Heart left ventricle (tissue), 16 donors: Measurements from ENCODE around the gene FUBP3. TPM values are rescaled to one million over a fixed set of nuclear protein-coding genes. Genes with fewer than 3 reads are reported as not detected.

Experiments
- ATAC-seq, 4 donors: fragments of 200-7000 bp; cut with Tn5 transposase; one replicate each; pipeline ENCODE4 v1.9.1; 2020 to 2022; ENCODE audit warnings: moderate library complexity in 4 of 4, mild to moderate bottlenecking in 3 of 4, moderate number of reproducible peaks in 1 of 4
- DNase-seq, 5 donors: peaks; one replicate each; pipeline ENCODE4 v3.0.0-alpha.2; 2020
- H3K27ac ChIP-seq, 12 donors: fragments of 200-600 bp; sonication (generic) in 4 of 12; one replicate each; pipeline versions ENCODE4 v1.5.0 to v1.8.0; 2016 to 2022; ENCODE audit warnings: mild to moderate bottlenecking in 2 of 12
- H3K27me3 ChIP-seq, 9 donors: fragments of 200-600 bp; sonication (generic) in 2 of 9; one replicate each; pipeline versions ENCODE4 v1.5.1 to v1.8.0; 2016 to 2022; ENCODE audit warnings: mild to moderate bottlenecking in 3 of 9
- H3K36me3 ChIP-seq, 9 donors: fragments of 200-600 bp; sonication (generic) in 2 of 9; one replicate each; pipeline versions ENCODE4 v1.5.0 to v1.8.0; 2018 to 2022; ENCODE audit warnings: mild to moderate bottlenecking in 2 of 9
- H3K4me1 ChIP-seq, 12 donors: fragments of 200-600 bp; sonication (generic) in 4 of 12; one replicate each; pipeline versions ENCODE4 v1.5.0 to v1.8.0; 2016 to 2022; ENCODE audit warnings: mild to moderate bottlenecking in 3 of 12
- H3K4me3 ChIP-seq, 12 donors: fragments of 200-600 bp; sonication (generic) in 4 of 12; one replicate each; pipeline versions ENCODE4 v1.5.0 to v1.8.0; 2017 to 2022; ENCODE audit warnings: mild to moderate bottlenecking in 9 of 12, moderate library complexity in 4 of 12
- H3K9me3 ChIP-seq, 12 donors: fragments of 200-600 bp; sonication (generic) in 4 of 12; one replicate each; pipeline versions ENCODE4 v1.5.0 to v1.8.0; 2016 to 2022; ENCODE audit warnings: mild to moderate bottlenecking in 1 of 12
- CTCF ChIP-seq, 12 donors: fragments of 200-600 bp; sonication (generic) in 4 of 12; IDR thresholded peaks; one replicate each; pipeline versions ENCODE4 v1.5.0 to v1.8.0; 2018 to 2022; ENCODE audit warnings: antibody characterized with exemption in 12 of 12, mild to moderate bottlenecking in 5 of 12
- POLR2A ChIP-seq, 2 donors: fragments of 450-650 bp; IDR thresholded peaks; one replicate each; pipeline ENCODE4 v1.6.1; 2017; ENCODE audit warnings: antibody characterized with exemption in 2 of 2, mild to moderate bottlenecking in 2 of 2, moderate library complexity in 2 of 2
- whole genome bisulfite sequencing, 4 donors: extraction: QIAGEN DNeasy Blood & Tissue Kit in 2 of 4; methylation state at CpG; one replicate each; pipeline versions ENCODE4 v1.1.5 to v1.1.7; 2013 to 2018; 5-methylcytosine and 5-hydroxymethylcytosine counted together
- intact Hi-C, 10 donors: fragments of 100-400 bp; cut with DNase I; formaldehyde crosslinking; loops; one replicate each; pipeline versions ENCODE4 v1.11.1 to v1.14.2; 2022
- polyA plus RNA-seq, 2 donors: library from polyadenylated mRNA; stranded (reverse); fragments of 200-250 nt; gene quantifications; one replicate each; pipeline ENCODE4 v1.2.3, GENCODE V29; 2013
- total RNA-seq, 9 donors: library from RNA; depleted of rRNA in 2 of 9; stranded (reverse); fragments of >200 nt in 2 of 9; fragmentation: NEBNext Ultra II Directional in 3 of 9; extraction: Animal tissue kit (Norgen Biotek cat#: 25700) in 3 of 9; gene quantifications; one replicate each; pipeline versions ENCODE4 v1.1.0 to v1.2.4, GENCODE V29; 2016 to 2023
- donor health status: ischemic (EF 13 %, LVEDD 7.1; RV severe dilation, severe dysfunction).
- donor health status: healthy with polysubstance abuse.
- donor health status: DM: no; HTN: yes; CAD: no.
- donor health status: DM: no; HTN: no; CAD: no.
- donor health status: ischemic (EF 25% LVEDD 6.9; RV normal size, moderate dysfunction).
- donor health status: ischemic (EF 25% LVEDD 5.7; RV mildly dilated, moderate dysfunction).
- donor health status: healthy.
- donor health status: DM: yes; HTN: yes; CAD: no.
- donor health status: ischemic (EF 35%, LVEDD 5.7; RV mildly dilated, moderate dysfunction).
- donor health status: nonischemic (EF 11% LVEDD 7.7; RV severe dilation, severe dysfunction).
- donor health status: DM: yes; HTN: yes; CAD: no.
- donor health status: PGD.
- donor health status: ischemic (EF 29% LVEDD 5.4; RV normal size, mild dysfunction).
- donor health status: nonischemic (EF 23%, LVEDD 6.1; RV moderate dilation, normal function).

Gene FUBP3
- total and polyA plus RNA-seq, 11 donors = 14.4 to 39.5 (median 24.8) TPM

DNA sequence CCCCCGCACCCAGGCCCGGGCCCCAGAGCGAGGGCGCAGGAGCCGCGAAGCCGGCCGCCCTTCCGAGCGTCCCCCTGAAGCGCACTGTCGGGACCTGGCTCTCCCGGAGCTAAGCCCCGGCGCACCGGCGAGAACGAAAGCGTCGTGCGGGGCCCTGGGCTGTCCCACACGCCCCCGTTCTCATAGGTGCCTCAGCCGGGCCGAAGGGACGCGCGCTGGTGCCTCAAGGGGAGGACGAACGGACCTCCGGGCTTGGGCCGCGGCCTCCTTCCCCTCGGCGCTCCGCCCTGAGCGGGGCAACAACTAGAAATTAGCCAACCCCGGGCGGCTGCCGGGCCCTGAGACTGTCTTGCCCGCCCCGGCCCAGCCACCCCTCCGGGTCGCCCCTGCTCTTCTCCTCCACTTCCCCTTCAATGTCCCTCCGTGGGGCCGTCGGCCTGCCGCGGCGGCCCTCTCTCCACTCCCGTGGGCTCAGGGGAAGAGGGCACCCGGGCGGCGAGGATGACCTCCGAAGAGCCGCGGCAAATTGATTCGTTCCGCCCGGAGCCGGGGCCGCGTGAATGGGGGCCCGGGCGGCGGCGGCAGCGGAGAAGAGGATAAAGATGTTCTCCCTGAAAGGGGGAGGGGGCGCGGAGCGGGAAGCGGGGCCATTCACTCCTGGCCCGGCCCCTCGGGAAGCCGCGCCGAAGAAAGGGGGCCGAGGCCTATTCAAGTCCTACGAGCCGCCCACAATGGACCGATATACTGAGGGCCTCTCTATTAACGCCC is 81.5 kb downstream of the FUBP3 start:
- peaks cover 75 to 100% (median 94%) of the 10 kb centered on the region in 9 donors for H3K27me3 ChIP-seq

GRCh38 chr9:130661451-130662098 is 82.2 kb downstream of the FUBP3 start:
- intact Hi-C loops = loop anchor here in 1 of 10 donors (10.0 kb wide), 1 partner anchor 177 kb away; no protein-coding TSS in a partner anchor
- Histone ChIP-seq H3K4me1 (peaks cover 2 to 73% (median 48%) of the 10 kb centered on the region in 12 donors), H3K4me3 (peak overlapping the region in 8 of 12 donors; percentile 13 to 53 (median 42)), H3K27ac (no peak overlapping the region), H3K9me3 (no peaks in the 10 kb centered on the region), H3K36me3 (no peaks in the 10 kb centered on the region), H3K27me3 (peaks cover 80 to 100% (median 99%) of the 10 kb centered on the region in 9 donors)
- 3 to 5% (median 4%) methylated on average over 15 to 47 of the region's 47 CpGs for WGBS, 4 donors
- DNase-seq (no peak), ATAC-seq (peak in 1 of 4 donors; percentile 17)
- TF ChIP-seq POLR2A (IDR thresholded peaks at IDR 0.05) = no peak
- no peak for TF ChIP-seq CTCF (IDR thresholded peaks at IDR 0.05)

More for the DNA sequence above, 81.5 kb downstream of the FUBP3 start:
- no peak for DNase-seq
- TF ChIP-seq CTCF (IDR thresholded peaks at IDR 0.05) = no peak
- no peak for TF ChIP-seq POLR2A (IDR thresholded peaks at IDR 0.05)
- Histone ChIP-seq H3K27ac (no peak overlapping the region), H3K4me1 (peaks cover 2 to 66% (median 41%) of the 10 kb centered on the region in 12 donors), H3K36me3 (no peaks in the 10 kb centered on the region), H3K4me3 (peak overlapping the region; percentile 13 to 53 (median 40)), H3K9me3 (no peaks in the 10 kb centered on the region)
- ATAC-seq = no peak
- intact Hi-C loops = loop anchor here in 1 of 10 donors (10.0 kb wide), 1 partner anchor 176 kb away; no protein-coding TSS in a partner anchor
- WGBS, 4 donors = 1% methylated on average over 29 to 82 of the region's 82 CpGs

- intact Hi-C loops = loop anchor here in 1 of 10 donors (10.0 kb wide), 1 partner anchor 178 kb away; no protein-coding TSS in a partner anchor
- ATAC-seq = no peak
- H3K9me3 ChIP-seq = no peaks in the 10 kb centered on the region
- 4 to 6% (median 5%) methylated on average over 26 to 49 of the region's 49 CpGs for WGBS, 4 donors
- no peaks in the 10 kb centered on the region for H3K36me3 ChIP-seq
- no peak for DNase-seq
- H3K27ac ChIP-seq = no peak overlapping the region
- peak overlapping the region in 2 of 12 donors; percentile 4 to 13 for H3K4me3 ChIP-seq
- peaks cover 2 to 75% (median 48%) of the 10 kb centered on the region in 12 donors for H3K4me1 ChIP-seq
- TF ChIP-seq POLR2A (IDR thresholded peaks at IDR 0.05) (no peak), CTCF (IDR thresholded peaks at IDR 0.05) (no peak)
- peaks cover 86 to 100% (median 99%) of the 10 kb centered on the region in 9 donors for H3K27me3 ChIP-seq
Observed at GRCh38 chr9:130662099-130662969, 83.0 kb downstream of the FUBP3 start.
